Neural cell (in vitro differentiated cells): Measurements from ENCODE around the gene ST8SIA6. TPM values are rescaled to one million over a fixed set of nuclear protein-coding genes. Genes with fewer than 3 reads are reported as not detected.

ENCODE experiments used
- H2AFZ ChIP-seq: fragments of 200-600, 300-800 bp; sonication (generic), shearing (Covaris generic); 2 replicates; pipeline ENCODE4 v1.6.0; 2014; ENCODE audit warnings: low read depth, mild to moderate bottlenecking, antibody characterized with exemption, low read length, moderate library complexity
- H3F3A ChIP-seq: fragments of 200-600 bp; shearing (Covaris generic); 2 replicates; pipeline ENCODE4 v1.6.1; 2016; ENCODE audit warnings: mild to moderate bottlenecking, moderate library complexity, mixed read lengths, antibody characterized with exemption, low read length; ENCODE audit not compliant: insufficient read depth, poor library complexity, severe bottlenecking
- H3K27ac ChIP-seq: fragments of 200-600, 300-800 bp; sonication (generic), shearing (Covaris generic); 2 replicates; pipeline ENCODE4 v1.5.1; 2014; ENCODE audit warnings: mild to moderate bottlenecking, low read length, moderate library complexity
- H3K27me3 ChIP-seq: fragments of 300-800, 200-600 bp; sonication (generic), shearing (Covaris generic); 2 replicates; pipeline ENCODE4 v1.6.0; 2014; ENCODE audit warnings: mild to moderate bottlenecking, low read depth, low read length, moderate library complexity; ENCODE audit not compliant: insufficient read depth
- H3K36me3 ChIP-seq: fragments of 300-800, 200-600 bp; sonication (generic), shearing (Covaris generic); 2 replicates; pipeline ENCODE4 v1.5.1; 2014; ENCODE audit warnings: mild to moderate bottlenecking, antibody characterized with exemption, low read length, moderate library complexity; ENCODE audit not compliant: insufficient read depth
- H3K4me2 ChIP-seq: fragments of 300-800, 200-600 bp; sonication (generic), shearing (Covaris generic); 2 replicates; pipeline ENCODE4 v1.6.0; 2014; ENCODE audit warnings: mild to moderate bottlenecking, low read length
- H3K4me3 ChIP-seq: fragments of 300-800, 200-600 bp; sonication (generic), shearing (Covaris generic); 2 replicates; pipeline ENCODE4 v1.5.1; 2014; ENCODE audit warnings: mild to moderate bottlenecking, low read length, moderate library complexity
- H3K79me2 ChIP-seq: fragments of 200-600 bp; shearing (Covaris generic); replicated peaks from 2 replicates; pipeline ENCODE4 v1.6.0; 2014; ENCODE audit warnings: mild to moderate bottlenecking, low read length, moderate library complexity; ENCODE audit not compliant: insufficient read depth
- H3K9ac ChIP-seq: fragments of 300-800, 200-600 bp; sonication (generic), shearing (Covaris generic); 2 replicates; pipeline ENCODE4 v1.6.1; 2016; ENCODE audit warnings: mild to moderate bottlenecking, low read length, mixed read lengths
- H3K9me2 ChIP-seq: fragments of 200-600 bp; shearing (Covaris generic); 2 replicates; pipeline ENCODE4 v1.6.1; 2016; ENCODE audit warnings: mild to moderate bottlenecking, low read length, mixed read lengths; ENCODE audit not compliant: insufficient read depth
- H3K9me3 ChIP-seq: fragments of 200-600, 300-800 bp; sonication (generic), shearing (Covaris generic); 2 replicates; pipeline ENCODE4 v1.6.1; 2016; ENCODE audit warnings: mild to moderate bottlenecking, mixed run types, low read length, moderate library complexity, mixed read lengths
- H4K20me1 ChIP-seq: fragments of 200-600 bp; shearing (Covaris generic); 2 replicates; pipeline ENCODE4 v1.6.1; 2016; ENCODE audit warnings: mild to moderate bottlenecking, mixed run types; ENCODE audit not compliant: insufficient read depth
- CTCF ChIP-seq: fragments of 450-650 bp; IDR thresholded peaks from 2 replicates; pipeline ENCODE4 v1.5.1; 2014; ENCODE audit warnings: antibody characterized with exemption, mild to moderate bottlenecking, moderate library complexity; ENCODE audit not compliant: poor library complexity, severe bottlenecking
- EP300 ChIP-seq: fragments of 450-650 bp; conservative IDR thresholded peaks from 2 replicates; pipeline ENCODE4 v1.6.1; 2014; ENCODE audit warnings: antibody characterized with exemption, mild to moderate bottlenecking, moderate library complexity; ENCODE audit not compliant: poor library complexity, severe bottlenecking
- EZH2 ChIP-seq: fragments of 200-600, 300-800 bp; shearing (Covaris generic), sonication (generic); IDR thresholded peaks from 2 replicates; pipeline ENCODE4 v1.6.1; 2014; ENCODE audit warnings: antibody characterized with exemption, low read length, borderline replicate concordance, mild to moderate bottlenecking; ENCODE audit not compliant: insufficient read depth, poor library complexity, severe bottlenecking
- MXI1 ChIP-seq: fragments of 450-650 bp; conservative IDR thresholded peaks from 2 replicates; pipeline ENCODE4 v1.6.1; 2014; ENCODE audit warnings: antibody characterized with exemption, mild to moderate bottlenecking; ENCODE audit not compliant: poor library complexity, severe bottlenecking
- POLR2AphosphoS5 ChIP-seq: IDR thresholded peaks from 2 replicates; pipeline ENCODE4 v1.6.1; 2012
- RAD21 ChIP-seq: fragments of 450-650 bp; conservative IDR thresholded peaks from 2 replicates; pipeline ENCODE4 v1.6.1; 2014; ENCODE audit warnings: antibody characterized with exemption, mild to moderate bottlenecking, moderate library complexity
- SMC3 ChIP-seq: fragments of 450-650 bp; conservative IDR thresholded peaks from 2 replicates; pipeline ENCODE4 v1.6.1; 2014; ENCODE audit warnings: antibody characterized with exemption, mild to moderate bottlenecking, moderate library complexity; ENCODE audit not compliant: poor library complexity
- TAF1 ChIP-seq: IDR thresholded peaks from 2 replicates; pipeline ENCODE4 v1.6.1; 2012; ENCODE audit warnings: low read depth
- polyA plus RNA-seq: library from polyadenylated mRNA; depleted of rRNA; stranded (reverse); fragments of >200 nt; gene quantifications from 2 replicates; pipeline ENCODE4 v1.2.3, GENCODE V29; 2014
- TF ChIP-seq, protein P1 (sequence below): IDR thresholded peaks from 2 replicates; pipeline ENCODE4 v1.6.1; 2012; ENCODE audit warnings: borderline replicate concordance

The ST8SIA6 gene
- polyA plus RNA-seq, 1 donor from 2014 or later: 0.41 TPM

GRCh38 chr10:17407047-17407446 lies 47.3 kb downstream of the ST8SIA6 start:
- no peak overlapping the region for H3K4me3 ChIP-seq
- H3K4me2 ChIP-seq: no peak overlapping the region
- no peaks in the 10 kb centered on the region for H4K20me1 ChIP-seq
- no peaks in the 10 kb centered on the region for H3K9me2 ChIP-seq
- H3F3A ChIP-seq: no peaks in the 10 kb centered on the region
- no peaks in the 10 kb centered on the region for H3K9me3 ChIP-seq
- no peaks in the 10 kb centered on the region for H3K36me3 ChIP-seq
- H3K79me2 ChIP-seq: no peaks in the 10 kb centered on the region
- H3K9ac ChIP-seq: no peak overlapping the region
- no peak overlapping the region for H3K27ac ChIP-seq
- TF ChIP-seq EZH2: no peak
- TF ChIP-seq, protein P1, sequence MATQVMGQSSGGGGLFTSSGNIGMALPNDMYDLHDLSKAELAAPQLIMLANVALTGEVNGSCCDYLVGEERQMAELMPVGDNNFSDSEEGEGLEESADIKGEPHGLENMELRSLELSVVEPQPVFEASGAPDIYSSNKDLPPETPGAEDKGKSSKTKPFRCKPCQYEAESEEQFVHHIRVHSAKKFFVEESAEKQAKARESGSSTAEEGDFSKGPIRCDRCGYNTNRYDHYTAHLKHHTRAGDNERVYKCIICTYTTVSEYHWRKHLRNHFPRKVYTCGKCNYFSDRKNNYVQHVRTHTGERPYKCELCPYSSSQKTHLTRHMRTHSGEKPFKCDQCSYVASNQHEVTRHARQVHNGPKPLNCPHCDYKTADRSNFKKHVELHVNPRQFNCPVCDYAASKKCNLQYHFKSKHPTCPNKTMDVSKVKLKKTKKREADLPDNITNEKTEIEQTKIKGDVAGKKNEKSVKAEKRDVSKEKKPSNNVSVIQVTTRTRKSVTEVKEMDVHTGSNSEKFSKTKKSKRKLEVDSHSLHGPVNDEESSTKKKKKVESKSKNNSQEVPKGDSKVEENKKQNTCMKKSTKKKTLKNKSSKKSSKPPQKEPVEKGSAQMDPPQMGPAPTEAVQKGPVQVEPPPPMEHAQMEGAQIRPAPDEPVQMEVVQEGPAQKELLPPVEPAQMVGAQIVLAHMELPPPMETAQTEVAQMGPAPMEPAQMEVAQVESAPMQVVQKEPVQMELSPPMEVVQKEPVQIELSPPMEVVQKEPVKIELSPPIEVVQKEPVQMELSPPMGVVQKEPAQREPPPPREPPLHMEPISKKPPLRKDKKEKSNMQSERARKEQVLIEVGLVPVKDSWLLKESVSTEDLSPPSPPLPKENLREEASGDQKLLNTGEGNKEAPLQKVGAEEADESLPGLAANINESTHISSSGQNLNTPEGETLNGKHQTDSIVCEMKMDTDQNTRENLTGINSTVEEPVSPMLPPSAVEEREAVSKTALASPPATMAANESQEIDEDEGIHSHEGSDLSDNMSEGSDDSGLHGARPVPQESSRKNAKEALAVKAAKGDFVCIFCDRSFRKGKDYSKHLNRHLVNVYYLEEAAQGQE: no peak
- TF ChIP-seq MXI1: no peak
- TF ChIP-seq EP300: no peak
- TF ChIP-seq RAD21: no peak
- TF ChIP-seq SMC3: no peak
- TF ChIP-seq CTCF: no peak
- no peak for TF ChIP-seq TAF1
- no peak for TF ChIP-seq POLR2AphosphoS5
- H2AFZ ChIP-seq: no peak overlapping the region
- H3K27me3 ChIP-seq: no peaks in the 10 kb centered on the region

- H3K79me2 ChIP-seq: no peaks in the 10 kb centered on the region
- H3K36me3 ChIP-seq: no peaks in the 10 kb centered on the region
- peak overlapping the region; percentile 7 for H3K9ac ChIP-seq
- no peaks in the 10 kb centered on the region for H3K27me3 ChIP-seq
- no peaks in the 10 kb centered on the region for H3K9me3 ChIP-seq
- H3K4me3 ChIP-seq: no peak overlapping the region
- no peaks in the 10 kb centered on the region for H4K20me1 ChIP-seq
- H3K27ac ChIP-seq: peak overlapping the region; percentile 49
- TF ChIP-seq EZH2 (no peak), RAD21 (no peak), SMC3 (no peak), EP300 (peak; percentile 33), CTCF (no peak), TAF1 (no peak), MXI1 (no peak), POLR2AphosphoS5 (peak; percentile 9)
- TF ChIP-seq, protein P1: peak; percentile 97
- peak overlapping the region; percentile 5 for H2AFZ ChIP-seq
- H3K9me2 ChIP-seq: no peaks in the 10 kb centered on the region
- H3F3A ChIP-seq: no peaks in the 10 kb centered on the region
- H3K4me2 ChIP-seq: no peak overlapping the region
These were observed 48.2 kb downstream of the ST8SIA6 start for GRCh38 chr10:17406036-17406834.
